Ovary (tissue), 9 donors: ENCODE measurements around the gene GPR3. TPM values are rescaled to one million over a fixed set of nuclear protein-coding genes. Genes with fewer than 3 reads are reported as not detected.
A peak's percentile ranks its signal among the peaks of the same experiment; 100 is the strongest.

Experiments
- DNase-seq, 5 donors: peaks; one replicate each; pipeline ENCODE4 v3.0.0-alpha.2; 2019 to 2020
- H3K27ac ChIP-seq, 2 donors: fragments of 200-600 bp; one replicate each; pipeline versions ENCODE4 v1.5.1 to v1.8.0; 2019 to 2022
- H3K27me3 ChIP-seq: fragments of 200-600 bp; one replicate; pipeline ENCODE4 v1.8.0; 2022
- H3K36me3 ChIP-seq: fragments of 200-600 bp; sonication (generic); one replicate; pipeline ENCODE4 v1.5.1; 2019
- H3K4me1 ChIP-seq: one replicate; pipeline ENCODE4 v1.8.1; 2013; ENCODE audit warnings: mild to moderate bottlenecking, moderate library complexity; ENCODE audit not compliant: insufficient read depth
- H3K4me3 ChIP-seq: fragments of 200-600 bp; sonication (generic); one replicate; pipeline ENCODE4 v1.5.1; 2017
- H3K9me3 ChIP-seq, 2 donors: fragments of 200-600 bp in 1 of 2; sonication (generic) in 1 of 2; one replicate each; pipeline versions ENCODE4 v1.5.1 to v1.8.1; 2013 to 2019; ENCODE audit warnings: mild to moderate bottlenecking in 1 of 2, moderate library complexity in 1 of 2
- CTCF ChIP-seq, 3 donors: fragments of 450-650 bp in 2 of 3; fragments of 200-600 bp in 1 of 3; IDR thresholded peaks; one replicate each; pipeline versions ENCODE4 v1.5.1 to v1.8.0; 2016 to 2022; ENCODE audit warnings: antibody characterized with exemption in 3 of 3, mild to moderate bottlenecking in 1 of 3
- EP300 ChIP-seq: sonication (generic); formaldehyde crosslinking; IDR thresholded peaks from one replicate; pipeline ENCODE4 v1.6.1; 2017; ENCODE audit warnings: antibody characterized with exemption
- POLR2A ChIP-seq: fragments of 450-650 bp; IDR thresholded peaks from one replicate; pipeline ENCODE4 v1.6.1; 2017; ENCODE audit warnings: antibody characterized with exemption, mild to moderate bottlenecking, moderate library complexity
- WGBS, 3 donors: extraction: QIAGEN DNeasy Blood & Tissue Kit in 1 of 3; methylation state at CpG; one replicate each; pipeline versions ENCODE4 v1.1.5 to v1.1.7; 2013 to 2017; 5-methylcytosine and 5-hydroxymethylcytosine counted together
- intact Hi-C, 4 donors: fragments of 100-400 bp; cut with DNase I; formaldehyde crosslinking; loops; one replicate each; pipeline versions ENCODE4 v1.11.0 to v1.15.1; 2022 to 2023
- polyA plus RNA-seq, 2 donors: library from polyadenylated mRNA; stranded (reverse); fragments of 200-250 nt in 1 of 2; fragments of 350-450 nt in 1 of 2; fragmentation: Illumina TruSeq in 1 of 2; extraction: RNeasy Lipid Tissue Mini Kit (QIAGEN cat#74804) in 1 of 2; gene quantifications; one replicate each; pipeline ENCODE4 v1.2.3, GENCODE V29; 2013 to 2014
- total RNA-seq, 7 donors: library from RNA; depleted of rRNA in 2 of 7; stranded (reverse); fragments of >200 nt in 2 of 7; fragmentation: NEBNext Ultra II Directional in 3 of 7; extraction: Animal tissue kit (Norgen Biotek cat#: 25700) in 3 of 7; gene quantifications; one replicate each; pipeline versions ENCODE4 v1.1.0 to v1.2.4, GENCODE V29; 2016 to 2023
- donor health status: DM: no; HTN: no; CAD: no; lungs with moderate emphysema.
- donor health status: DM: no; HTN: no; CAD: no.
- donor health status: Bipolar disorder and iron deficiency.
- donor health status: DM: yes; HTN: yes; CAD: no.
- donor health status: DM: no; HTN: no; CAD: no.
- donor health status: DM: yes; HTN: yes; CAD: no.

The GPR3 gene
- total and polyA plus RNA-seq, 9 donors = 0.12 to 0.87 (median 0.30) TPM; not detected in 1

GRCh38 chr1:27398405-27399149 is 6.2 kb downstream of the GPR3 start:
- Histone ChIP-seq H3K4me1 (peaks cover 6% of the 10 kb centered on the region), H3K27ac (no peak overlapping the region), H3K9me3 (no peaks in the 10 kb centered on the region), H3K4me3 (no peak overlapping the region), H3K27me3 (no peaks in the 10 kb centered on the region), H3K36me3 (no peaks in the 10 kb centered on the region)
- no peak for TF ChIP-seq POLR2A
- no peak for TF ChIP-seq CTCF (IDR thresholded peaks at IDR 0.05)
- no peak for TF ChIP-seq EP300
- intact Hi-C loops = loop anchor here in 3 of 4 donors (2.0 to 10.0 kb wide), 4 partner anchors 41 to 294 kb away; no protein-coding TSS in a partner anchor
- WGBS, 3 donors = 65 to 78% (median 68%) methylated on average over 4 of the region's 4 CpGs
- peak in 1 of 5 donors; percentile 30 for DNase-seq

DNA sequence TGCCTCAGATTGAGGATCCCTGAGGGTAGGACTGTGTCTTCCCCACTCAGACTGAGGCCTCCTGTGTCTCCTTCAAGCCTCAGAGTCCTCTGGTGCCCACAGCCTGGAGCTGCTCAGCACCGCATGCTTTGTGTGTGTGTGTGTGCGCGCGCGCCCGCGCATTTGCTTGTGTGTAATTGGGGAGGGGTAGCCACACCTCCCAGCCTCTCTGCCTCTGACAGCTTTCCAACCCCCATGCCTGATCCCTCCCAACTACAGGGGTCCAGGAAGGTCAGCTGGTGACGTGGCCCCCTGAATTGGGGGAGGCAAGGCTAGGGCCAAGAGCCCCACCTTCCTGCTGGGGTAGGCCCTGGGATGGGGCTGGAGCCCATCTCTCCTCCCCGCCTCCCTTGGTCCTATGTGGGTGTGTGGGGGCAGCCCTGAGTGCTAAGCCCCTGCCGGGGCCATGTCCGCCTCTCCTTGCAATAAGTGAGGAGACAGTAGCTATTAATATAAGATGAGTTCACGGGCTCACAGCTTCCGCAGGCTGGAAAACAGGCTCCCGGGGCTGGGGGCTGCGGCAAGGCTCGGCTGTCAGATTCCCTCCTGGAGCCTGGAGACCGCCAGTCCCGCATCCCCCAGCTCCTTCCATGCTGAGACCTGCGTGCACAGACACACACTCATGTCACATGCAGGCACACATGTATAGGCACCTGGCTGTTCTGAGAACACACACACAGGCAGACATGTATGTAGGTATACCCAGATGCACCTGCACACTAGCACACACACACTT is 7.0 kb downstream of the GPR3 start:
- peaks cover 6% of the 10 kb centered on the region for H3K4me1 ChIP-seq
- no peak overlapping the region for H3K27ac ChIP-seq
- no peak overlapping the region for H3K4me3 ChIP-seq
- no peaks in the 10 kb centered on the region for H3K27me3 ChIP-seq
- DNase-seq = peak in 1 of 5 donors; percentile 54
- no peaks in the 10 kb centered on the region for H3K36me3 ChIP-seq
- intact Hi-C loops = loop anchor here (2.0 to 10.0 kb wide), 5 partner anchors 42 to 295 kb away; no protein-coding TSS in a partner anchor
- no peaks in the 10 kb centered on the region for H3K9me3 ChIP-seq
- WGBS, 3 donors = 3 to 14% (median 11%) methylated on average over 19 of the region's 19 CpGs
- TF ChIP-seq EP300 = no peak
- no peak for TF ChIP-seq CTCF (IDR thresholded peaks at IDR 0.05)
- TF ChIP-seq POLR2A = no peak

- DNase-seq = peak in 1 of 5 donors; percentile 59
- H3K4me3 ChIP-seq = no peak overlapping the region
- WGBS, 3 donors = 23 to 30% (median 27%) methylated on average over 13 of the region's 13 CpGs
- no peaks in the 10 kb centered on the region for H3K27me3 ChIP-seq
- H3K27ac ChIP-seq = no peak overlapping the region
- H3K9me3 ChIP-seq = no peaks in the 10 kb centered on the region
- no peaks in the 10 kb centered on the region for H3K36me3 ChIP-seq
- intact Hi-C loops = loop anchor here (5.0 to 10.0 kb wide), 2 partner anchors 207 to 264 kb away; no protein-coding TSS in a partner anchor
- H3K4me1 ChIP-seq = peaks cover 6% of the 10 kb centered on the region
- no peak for TF ChIP-seq POLR2A
- no peak for TF ChIP-seq CTCF (IDR thresholded peaks at IDR 0.05)
- TF ChIP-seq EP300 = no peak
These were observed 7.9 kb downstream of the GPR3 start for GRCh38 chr1:27400082-27400962.

DNA sequence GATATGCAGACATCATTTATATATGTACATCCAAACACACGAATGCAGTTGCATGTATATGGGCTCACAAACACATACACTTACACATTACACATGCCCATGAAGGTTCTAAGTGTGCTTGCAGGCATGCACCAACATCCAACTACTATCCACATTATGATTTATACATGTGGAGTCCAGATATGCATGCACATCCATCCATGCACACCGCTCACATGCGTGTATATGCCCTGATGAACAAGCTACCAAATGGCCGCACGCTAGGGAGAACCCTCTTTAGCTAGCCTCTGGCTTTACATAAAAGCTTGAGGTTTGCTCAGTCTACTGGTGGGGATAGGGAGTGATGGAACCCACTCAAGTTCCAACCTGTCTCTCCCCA is 8.5 kb downstream of the GPR3 start:
- 67 to 82% (median 80%) methylated on average over 5 of the region's 5 CpGs for WGBS, 3 donors
- Histone ChIP-seq H3K9me3 (no peaks in the 10 kb centered on the region), H3K4me1 (peaks cover 6% of the 10 kb centered on the region), H3K27ac (no peak overlapping the region), H3K4me3 (no peak overlapping the region), H3K36me3 (no peaks in the 10 kb centered on the region), H3K27me3 (no peaks in the 10 kb centered on the region)
- no peak for DNase-seq
- TF ChIP-seq POLR2A (no peak), EP300 (no peak), CTCF (IDR thresholded peaks at IDR 0.05) (no peak)
- intact Hi-C loops = loop anchor here (5.0 to 10.0 kb wide), 2 partner anchors 206 to 264 kb away; no protein-coding TSS in a partner anchor
